HG02759 (cell line): Measurements from ENCODE around the gene BCKDHA.

ENCODE experiments used
- ATAC-seq: cut with Tn5 transposase; IDR thresholded peaks from one replicate; pipeline ENCODE4 v1.9.1; 2021; ENCODE audit warnings: mild to moderate bottlenecking, moderate library complexity; ENCODE audit not compliant: unreplicated experiment

BCKDHA gene

GRCh38 chr19:41397086-41398049 is at the start of gene BCKDHA, which contains the start of gene EXOSC5:
BCKDHA (plus strand) TSS chr19:41397818; CDS start chr19:41397828, 10 bp downstream.
EXOSC5 (minus strand) TSS chr19:41397359; CDS start chr19:41397328, 31 bp downstream.
- peak; percentile 89 for ATAC-seq

DNA sequence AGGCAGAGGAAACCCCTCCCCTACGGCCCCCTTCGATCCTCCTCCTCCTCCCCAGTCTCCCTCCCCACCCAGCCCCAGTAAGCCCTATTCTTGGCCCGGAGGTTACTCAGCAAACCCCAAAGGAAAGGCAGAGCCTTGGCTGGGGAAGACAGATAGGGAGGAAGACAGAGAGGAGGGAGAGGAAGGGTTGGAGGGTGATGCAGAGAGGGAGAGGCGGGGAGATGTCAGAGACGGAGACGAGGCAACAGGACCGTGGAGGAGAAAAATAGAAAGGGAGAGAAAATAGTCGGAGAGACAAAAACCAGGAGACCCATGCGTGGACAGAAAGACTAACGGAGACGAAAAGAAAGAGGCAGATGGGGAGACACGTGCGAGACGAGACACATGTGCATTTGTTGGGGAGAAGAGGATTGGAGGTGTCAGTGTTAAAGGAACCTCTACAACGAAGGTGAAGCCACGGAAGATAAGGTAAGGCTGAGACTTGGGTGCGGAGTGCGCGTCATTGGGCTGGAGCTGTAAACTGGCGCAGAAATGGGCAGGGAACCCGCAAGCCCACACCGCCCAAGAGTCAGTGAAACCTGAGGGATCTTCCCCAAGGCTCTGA is 46.8 kb upstream of the BCKDHA start:
- ATAC-seq: peak; percentile 4

DNA sequence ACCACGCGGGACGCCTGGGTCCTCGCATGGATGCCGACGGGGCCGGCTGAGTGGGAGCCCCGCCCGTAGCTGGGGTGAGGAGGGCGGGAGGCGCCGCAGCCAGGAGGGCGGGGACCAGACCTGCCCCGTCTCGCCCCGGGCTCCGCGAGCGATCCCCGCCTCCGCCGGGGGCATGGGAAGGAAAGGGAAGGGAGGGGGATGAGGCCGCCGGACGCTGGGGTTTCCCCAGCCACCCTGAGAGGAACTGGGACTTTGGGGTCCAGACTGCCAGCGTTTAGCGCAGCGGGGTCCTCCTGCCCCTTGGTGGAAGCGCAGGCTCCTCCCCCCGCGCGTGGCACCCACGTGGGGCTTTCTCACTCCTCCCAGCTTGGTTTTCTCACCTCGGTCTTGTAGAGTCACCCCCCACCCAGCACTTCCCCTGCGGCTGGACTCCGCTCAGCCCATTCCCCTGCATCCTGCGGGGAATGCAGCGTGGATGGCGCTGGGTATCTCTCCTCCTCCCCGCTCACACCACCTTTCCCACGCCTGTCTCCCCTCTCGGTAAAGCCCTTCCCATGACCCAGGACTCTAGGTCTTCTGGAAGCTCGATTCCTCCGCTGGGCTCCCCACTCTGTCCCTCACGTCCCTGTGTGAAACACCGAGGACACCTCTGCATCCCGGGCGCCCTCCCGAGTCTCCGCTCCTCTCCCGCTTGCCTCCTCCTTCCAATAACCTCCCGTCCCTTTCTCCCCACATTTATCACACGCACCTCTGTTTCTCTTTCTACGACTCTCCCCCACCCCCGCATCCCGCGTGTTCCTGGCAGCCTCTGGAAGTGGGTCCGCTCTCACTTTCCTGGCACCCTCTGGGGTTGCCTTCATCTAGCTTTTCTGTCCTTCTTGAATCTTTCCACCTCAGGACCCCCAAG is 46.0 kb upstream of the BCKDHA start:
- ATAC-seq: peak; percentile 49

GRCh38 chr19:41352279-41352608 is 45.4 kb upstream of the BCKDHA start:
- no peak for ATAC-seq

- ATAC-seq: no peak
Measured at GRCh38 chr19:41352609-41353465, 44.8 kb upstream of the BCKDHA start.

DNA sequence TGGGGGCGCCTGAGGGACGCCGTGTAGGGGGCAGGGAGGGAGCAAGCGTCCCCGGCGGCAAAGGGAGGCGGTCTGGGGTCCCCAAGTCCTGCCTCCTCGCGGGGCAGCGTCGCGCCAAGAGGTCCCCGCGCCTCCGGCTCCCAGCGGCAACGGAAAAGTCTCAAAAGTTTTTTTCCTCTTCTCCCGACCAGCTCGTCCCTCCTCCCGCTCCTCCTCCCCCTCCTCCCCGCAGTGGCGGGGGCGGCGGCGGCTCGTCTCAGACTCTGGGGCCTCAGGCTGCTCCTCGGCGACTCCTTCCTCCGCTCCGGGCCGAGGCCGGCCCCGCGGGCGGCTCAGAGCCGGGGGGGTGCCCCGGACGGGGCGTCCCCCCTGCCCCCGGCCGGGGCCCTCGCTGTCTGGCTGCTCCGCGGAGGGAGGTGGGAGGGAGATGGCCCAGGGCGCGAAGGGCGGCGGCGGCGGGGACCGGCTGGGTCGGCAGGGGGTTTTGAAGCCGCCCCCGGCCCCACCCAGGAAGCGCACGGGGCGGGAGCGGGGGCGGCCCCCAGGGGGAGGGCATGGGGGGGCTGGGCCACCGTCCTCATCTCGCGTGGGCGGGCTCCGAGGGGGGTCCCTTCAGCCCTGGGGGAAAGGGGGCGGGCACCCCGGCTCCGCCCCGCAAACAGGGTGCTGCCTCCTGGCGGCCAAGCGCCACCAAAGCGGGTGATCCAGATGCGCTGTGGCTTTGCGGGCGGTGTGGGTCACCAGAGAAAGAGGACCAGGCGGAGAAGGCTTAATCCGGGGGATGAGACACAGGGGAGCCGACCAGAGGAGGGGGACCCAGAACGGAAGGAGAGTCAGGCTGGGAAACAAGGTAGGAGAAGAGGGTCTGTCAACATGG is 43.9 kb upstream of the BCKDHA start, which contains the start of gene TGFB1:
Gene TGFB1 (minus strand): TSS at position 457 of the 877 bp plus-strand sequence. CDS start 878 bp downstream, outside the sequence.
- peak; percentile 54 for ATAC-seq

DNA sequence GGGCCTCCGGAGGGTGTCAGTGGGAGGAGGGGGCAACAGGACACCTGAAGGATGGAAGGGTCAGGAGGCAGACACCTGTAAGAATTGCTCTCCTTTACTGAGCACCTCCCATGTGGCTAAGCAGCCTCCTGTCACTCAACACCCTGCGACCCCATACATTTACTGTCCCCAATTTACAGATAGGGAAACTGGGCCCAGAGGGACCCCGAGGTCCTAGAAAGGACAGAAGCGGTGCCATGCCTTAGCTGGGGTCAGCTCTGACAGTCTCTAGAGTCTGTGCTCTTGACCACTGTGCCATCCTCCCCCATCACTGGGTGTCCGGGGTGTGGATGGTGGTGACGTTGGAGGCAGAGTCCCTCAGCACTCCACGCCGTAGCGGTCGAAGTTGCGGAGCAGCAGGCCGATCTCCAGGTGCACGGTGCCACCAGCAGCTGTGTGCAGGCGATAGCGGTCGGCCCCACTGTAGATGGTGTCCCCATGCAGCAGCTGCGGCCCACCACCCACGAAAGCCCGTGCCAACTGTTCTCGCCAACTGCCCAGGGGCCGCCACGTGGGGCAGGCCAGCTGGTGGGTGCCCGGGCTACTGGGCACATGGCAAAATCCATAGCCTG is 43.2 kb upstream of the BCKDHA start:
- no peak for ATAC-seq

DNA sequence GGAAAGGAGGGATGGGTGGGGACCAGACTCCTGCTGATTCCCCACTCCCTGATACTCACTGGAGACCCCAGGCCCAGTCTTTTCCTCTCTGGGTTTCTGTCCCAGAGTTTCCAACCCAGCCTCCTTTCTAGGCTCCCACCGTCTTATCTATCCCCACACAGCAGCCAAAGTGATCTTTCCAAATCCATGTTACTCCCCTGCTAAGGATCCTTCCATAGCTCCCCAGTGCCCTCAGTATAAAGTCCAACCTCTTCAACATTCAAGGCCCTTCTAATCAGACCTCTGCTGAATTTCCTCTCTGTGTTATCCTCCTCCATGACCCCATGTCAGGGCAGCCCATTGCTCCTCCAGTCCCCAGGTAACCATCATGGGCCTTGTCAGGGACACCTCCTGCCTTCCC is 42.6 kb upstream of the BCKDHA start:
- no peak for ATAC-seq

GRCh38 chr19:41355802-41356201 is 41.8 kb upstream of the BCKDHA start:
- no peak for ATAC-seq

- ATAC-seq: no peak
Measured at GRCh38 chr19:41356984-41357739, 40.5 kb upstream of the BCKDHA start.

GRCh38 chr19:41357746-41358145 is 39.9 kb upstream of the BCKDHA start:
- ATAC-seq: no peak

DNA sequence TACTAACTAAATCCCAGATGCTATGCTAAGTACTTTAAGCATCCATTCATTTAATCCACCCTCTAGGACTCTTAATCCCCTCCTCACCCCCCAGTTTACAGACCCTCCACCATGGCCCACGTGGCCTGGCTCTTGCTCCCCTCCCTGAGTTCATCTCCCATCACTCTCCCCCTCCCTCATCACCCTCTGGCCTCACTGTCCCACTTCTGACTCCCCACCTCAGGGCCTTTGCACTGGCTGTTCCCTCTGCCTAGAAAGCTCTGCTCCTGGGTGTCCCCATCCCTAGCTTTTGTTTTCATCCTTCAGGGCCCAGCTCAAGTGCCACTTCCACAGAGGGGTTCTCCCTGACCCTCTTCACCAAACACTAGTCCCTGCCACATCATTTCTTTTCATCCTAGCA is 37.9 kb upstream of the BCKDHA start:
- ATAC-seq: no peak

DNA sequence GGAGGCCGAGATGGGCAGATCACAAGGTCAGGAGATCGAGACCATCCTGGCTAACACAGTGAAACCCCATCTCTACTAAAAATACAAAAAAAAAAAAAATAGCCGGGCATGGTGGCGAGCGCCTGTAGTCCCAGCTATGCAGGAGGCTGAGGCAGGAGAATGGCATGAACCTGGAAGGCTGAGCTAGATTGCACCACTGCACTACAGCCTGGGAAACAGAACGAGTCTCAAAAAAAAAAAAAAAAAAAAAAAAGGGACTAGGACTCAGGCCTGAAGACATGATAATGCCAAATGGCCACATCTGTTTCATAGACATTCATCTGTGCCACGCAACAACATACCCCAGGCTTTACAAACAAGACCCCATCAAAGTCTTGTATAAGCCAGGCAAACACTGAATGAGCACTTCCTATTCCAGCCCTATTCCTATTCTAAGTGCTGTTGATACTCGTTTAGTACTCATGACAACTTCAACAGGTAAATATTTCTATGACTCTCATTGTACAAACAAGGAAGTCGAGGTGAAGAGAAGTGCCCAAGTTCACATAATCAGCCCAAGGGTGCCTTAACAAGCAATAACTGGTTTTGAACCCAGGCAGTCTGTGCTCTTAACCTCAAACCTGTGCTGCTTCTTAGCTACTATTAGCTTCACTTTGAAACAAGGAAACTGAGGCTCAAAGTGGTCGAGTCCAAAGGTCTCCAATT is 35.3 kb upstream of the BCKDHA start:
- no peak for ATAC-seq

GRCh38 chr19:41363371-41363752 is 34.3 kb upstream of the BCKDHA start:
- no peak for ATAC-seq

- peak; percentile 84 for ATAC-seq
Measured at GRCh38 chr19:41363753-41364523, 33.7 kb upstream of the BCKDHA start, which contains the start of gene B9D2. B9D2 (minus strand) TSS chr19:41364149; CDS start chr19:41363519, 630 bp downstream.
